Astrocyte of the cerebellum (primary cell): ENCODE results near the gene CALHM5.

ENCODE experiments used
- DNase-seq: peaks from one replicate; pipeline ENCODE4 v3.0.0-alpha.2; 2011; ENCODE audit warnings: low read depth
- H3K4me3 ChIP-seq: 2 replicates; pipeline ENCODE4 v1.5.1; 2011; ENCODE audit warnings: mild to moderate bottlenecking, low read depth, low read length, moderate library complexity
- CTCF ChIP-seq: IDR thresholded peaks from 2 replicates; pipeline ENCODE4 v1.5.1; 2012; ENCODE audit warnings: low read length, low read depth, moderate library complexity, mild to moderate bottlenecking; ENCODE audit errors: missing control alignments
- in situ Hi-C: cut with HindIII; loops from 2 replicates; pipeline ENCODE4 v1.10.0; 2017; ENCODE audit warnings: low sequenced_read_pairs

The CALHM5 gene

GRCh38 chr6:116515141-116515540 lies 3.7 kb downstream of the CALHM5 start:
- in situ Hi-C loops = no loop called here
- no peak overlapping the region for H3K4me3 ChIP-seq
- no peak for TF ChIP-seq CTCF
- no peak for DNase-seq

GRCh38 chr6:116518621-116519368 lies 7.4 kb downstream of the CALHM5 start:
- DNase-seq = no peak
- H3K4me3 ChIP-seq = no peak overlapping the region
- in situ Hi-C loops = no loop called here
- TF ChIP-seq CTCF = no peak

- H3K4me3 ChIP-seq = no peak overlapping the region
- TF ChIP-seq CTCF = no peak
- in situ Hi-C loops = no loop called here
- DNase-seq = no peak
These were observed 11.5 kb downstream of the CALHM5 start for GRCh38 chr6:116522896-116523295.

GRCh38 chr6:116524236-116524635 lies 12.8 kb downstream of the CALHM5 start:
- in situ Hi-C loops = no loop called here

GRCh38 chr6:116528133-116528532 lies 16.7 kb downstream of the CALHM5 start:
- TF ChIP-seq CTCF = no peak
- H3K4me3 ChIP-seq = no peak overlapping the region
- no peak for DNase-seq
- in situ Hi-C loops = no loop called here

More at GRCh38 chr6:116524236-116524635, 12.8 kb downstream of the CALHM5 start:
- DNase-seq = no peak
- no peak for TF ChIP-seq CTCF
- no peak overlapping the region for H3K4me3 ChIP-seq

- in situ Hi-C loops = no loop called here
These were observed 17.3 kb downstream of the CALHM5 start for GRCh38 chr6:116528780-116529179.

More at GRCh38 chr6:116528780-116529179, 17.3 kb downstream of the CALHM5 start:
- no peak for DNase-seq
- H3K4me3 ChIP-seq = no peak overlapping the region
- no peak for TF ChIP-seq CTCF
